Hippocampal formation (tissue), 2 donors: ENCODE data around the gene XAGE1A.
"Not testable (repeated sequence)": the region's sequence is repeated elsewhere in the genome, so short reads cannot be mapped to it uniquely, and the experiment has no call there.

Experiments used
- DNase-seq, 2 donors: peaks; one replicate each; lab custom pipeline; 2025; lab: John Stamatoyannopoulos, UW

Gene XAGE1A, protein sequence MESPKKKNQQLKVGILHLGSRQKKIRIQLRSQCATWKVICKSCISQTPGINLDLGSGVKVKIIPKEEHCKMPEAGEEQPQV

DNA sequence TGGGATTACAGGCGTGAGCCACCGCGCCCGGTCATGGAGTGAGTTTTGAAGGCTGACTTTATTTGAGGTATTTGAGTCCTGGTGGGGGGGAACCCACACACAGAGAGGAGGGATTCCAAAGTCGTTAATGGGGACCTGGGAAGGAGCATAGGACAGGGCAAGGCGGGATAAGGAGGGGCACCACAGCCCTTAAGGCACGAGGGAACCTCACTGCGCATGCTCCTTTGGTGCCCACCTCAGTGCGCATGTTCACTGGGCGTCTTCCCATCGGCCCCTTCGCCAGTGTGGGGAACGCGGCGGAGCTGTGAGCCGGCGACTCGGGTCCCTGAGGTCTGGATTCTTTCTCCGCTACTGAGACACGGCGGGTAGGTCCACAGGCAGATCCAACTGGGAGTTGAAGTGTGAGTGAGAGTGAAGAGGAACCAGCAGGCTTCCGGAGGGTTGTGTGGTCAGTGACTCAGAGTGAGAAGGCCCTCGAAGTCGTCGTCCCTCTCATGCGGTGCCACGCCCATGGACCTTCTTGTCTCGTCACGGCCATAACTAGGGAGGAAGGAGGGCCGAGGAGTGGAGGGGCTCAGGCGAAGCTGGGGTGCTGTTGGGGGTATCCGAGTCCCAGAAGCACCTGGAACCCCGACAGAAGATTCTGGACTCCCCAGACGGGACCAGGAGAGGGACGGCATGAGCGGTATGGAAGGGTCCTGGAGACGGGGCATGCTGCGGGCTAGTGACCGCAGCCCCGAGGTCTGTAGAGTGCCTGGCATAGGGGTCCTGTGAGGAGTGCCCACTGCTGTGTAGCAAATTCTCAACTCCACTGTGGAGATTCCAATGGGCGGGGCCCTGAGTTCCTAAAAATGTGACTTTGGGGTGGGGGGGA is at the start of gene XAGE1A:
TSS of gene XAGE1A (plus strand) at position 264 of the 874 bp plus-strand sequence. CDS start 1,554 bp downstream, outside the sequence.
- DNase-seq: not testable (repeated sequence)

DNA sequence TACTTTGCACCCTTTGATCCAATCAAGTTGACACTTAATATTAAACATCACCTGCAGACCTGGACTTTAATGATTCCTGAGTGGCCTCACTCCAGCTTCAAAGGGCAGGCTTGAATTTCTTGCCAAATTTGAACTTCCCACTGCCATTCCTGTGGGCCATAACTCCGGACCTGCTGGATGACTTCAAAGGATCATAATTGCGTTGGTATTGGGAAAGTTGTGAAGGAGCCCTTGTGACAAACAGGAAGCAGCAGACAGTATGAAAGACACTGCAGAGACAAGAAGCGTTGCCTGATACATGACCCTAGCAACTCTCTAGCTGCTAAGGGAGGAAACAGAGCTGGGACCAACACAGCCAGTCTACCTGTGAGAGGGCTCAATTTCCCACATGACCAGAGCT is 43.6 kb upstream of the XAGE1A start:
- DNase-seq: not testable (repeated sequence)

DNA sequence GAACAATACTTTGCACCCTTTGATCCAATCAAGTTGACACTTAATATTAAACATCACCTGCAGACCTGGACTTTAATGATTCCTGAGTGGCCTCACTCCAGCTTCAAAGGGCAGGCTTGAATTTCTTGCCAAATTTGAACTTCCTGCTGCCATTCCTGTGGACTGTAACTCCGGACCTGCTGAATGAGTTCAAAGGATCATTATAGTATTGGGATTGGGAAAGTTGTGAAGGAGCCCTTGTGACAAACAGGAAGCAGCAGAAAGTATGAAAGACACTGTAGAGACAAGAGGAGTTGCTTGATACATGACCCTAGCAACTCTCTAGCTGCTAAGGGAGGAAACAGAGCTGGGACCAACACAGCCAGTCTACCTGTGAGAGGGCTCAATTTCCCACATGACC is 24.3 kb upstream of the XAGE1A start:
- DNase-seq: not testable (repeated sequence)

DNA sequence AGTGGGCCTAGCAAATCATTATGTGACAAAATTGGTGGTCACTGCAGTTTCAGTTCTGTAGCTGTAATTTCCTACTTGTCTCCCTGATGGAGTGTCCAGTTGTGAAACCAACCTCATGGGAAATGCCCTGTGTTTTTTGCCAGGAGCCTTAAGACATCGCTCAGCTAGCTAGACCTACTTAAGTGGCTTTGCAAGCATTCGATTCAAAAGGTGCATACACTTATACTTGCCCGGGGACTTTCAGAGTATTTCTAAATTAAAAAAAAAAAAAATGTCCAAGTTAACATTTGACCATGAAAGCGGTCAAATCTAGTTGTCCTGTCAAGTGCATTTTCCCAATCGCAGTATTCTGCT is 788 bp downstream of the XAGE1A start:
- DNase-seq: not testable (repeated sequence)

DNA sequence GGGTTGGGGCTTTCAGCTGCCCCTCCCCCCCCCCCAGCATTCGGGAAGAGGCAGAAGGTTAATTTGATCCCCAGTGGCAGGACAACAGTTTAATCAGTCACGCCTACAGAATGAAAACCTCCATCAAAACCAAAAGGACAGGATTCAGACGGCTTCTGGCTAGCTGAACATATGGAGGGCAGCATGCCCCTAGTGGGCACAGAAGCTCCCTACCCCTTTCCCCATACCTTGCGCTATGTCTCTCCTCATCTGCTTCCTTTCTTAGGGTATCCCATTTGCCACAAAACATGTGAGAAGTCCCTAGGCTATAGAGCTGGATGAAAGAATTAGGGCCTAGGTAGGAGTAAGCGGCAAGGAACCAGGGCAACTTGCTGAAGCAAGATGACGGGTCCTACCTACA is 5.8 kb downstream of the XAGE1A start:
- DNase-seq: not testable (repeated sequence)

DNA sequence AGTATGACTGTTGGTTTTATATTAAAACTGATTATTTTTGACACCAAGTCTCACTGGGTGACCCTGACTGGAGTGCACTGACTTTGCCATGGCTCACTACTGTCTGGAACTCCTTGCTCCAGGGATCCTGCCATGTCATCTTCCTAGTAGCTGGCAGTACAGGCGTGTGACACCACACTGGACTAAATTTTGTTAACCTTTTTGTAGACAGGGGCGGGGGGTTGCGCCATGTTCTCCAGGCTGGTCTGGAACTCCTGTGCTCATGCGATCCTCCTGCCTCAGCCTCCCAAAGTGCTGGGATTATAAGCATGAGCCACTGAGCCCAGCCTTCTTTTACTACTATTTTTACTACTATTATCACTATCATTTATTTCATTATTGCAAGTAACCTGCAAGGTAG is 8.9 kb downstream of the XAGE1A start:
- no peak for DNase-seq

GRCh38 chrX:52507331-52507730 is 11.7 kb downstream of the XAGE1A start:
- DNase-seq: no peak

GRCh38 chrX:52509916-52510315 is 14.3 kb downstream of the XAGE1A start:
- no peak for DNase-seq

- DNase-seq: not testable (repeated sequence)
Measured at GRCh38 chrX:52511126-52511525, 15.5 kb downstream of the XAGE1A start.

GRCh38 chrX:52516110-52516986 is 20.7 kb downstream of the XAGE1A start:
- not testable (repeated sequence) for DNase-seq

GRCh38 chrX:52516987-52517325 is 21.3 kb downstream of the XAGE1A start, which contains the start of gene XAGE1B:
XAGE1B (minus strand) TSS chrX:52517063; CDS start chrX:52515527, 1,536 bp downstream.
- not testable (repeated sequence) for DNase-seq

DNA sequence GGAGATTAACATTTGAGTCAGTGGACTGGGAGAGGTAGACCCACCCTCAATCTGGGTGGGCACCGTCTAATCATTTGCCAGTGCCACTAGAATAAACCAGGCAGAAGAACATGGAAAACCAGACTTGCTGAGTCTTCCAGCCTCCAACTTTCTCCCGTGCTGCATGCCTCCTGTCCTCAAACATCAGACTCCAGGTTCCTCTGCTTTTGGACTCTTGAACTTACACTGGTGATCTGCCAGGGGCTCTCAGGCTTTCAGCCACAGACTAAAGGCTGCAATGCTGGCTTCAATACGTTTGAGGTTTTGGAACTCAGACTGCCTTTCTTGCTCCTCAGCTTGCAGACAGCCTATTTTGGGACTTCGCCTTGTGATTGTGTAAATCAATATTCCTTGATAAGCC is 45.4 kb downstream of the XAGE1A start:
- not testable (repeated sequence) for DNase-seq

DNA sequence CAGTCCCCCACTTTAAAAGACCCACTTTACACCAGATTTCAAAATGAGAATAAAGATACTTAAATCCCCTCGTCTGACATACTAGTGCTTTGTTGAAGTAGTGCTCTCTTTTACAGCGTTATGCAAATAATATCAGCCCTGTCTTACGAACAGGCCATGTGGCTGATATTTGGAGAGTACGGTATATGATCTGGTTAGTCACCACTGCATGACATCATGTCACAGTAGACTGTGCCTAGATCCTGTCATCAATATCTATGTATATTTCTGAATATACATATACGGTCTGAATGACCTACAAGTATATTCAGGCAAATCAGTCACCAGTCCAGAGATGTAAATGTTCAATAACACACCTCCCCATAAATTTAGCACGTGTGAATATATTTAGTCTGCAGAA is 46.7 kb downstream of the XAGE1A start:
- DNase-seq: no peak

- no peak for DNase-seq
Measured at GRCh38 chrX:52544147-52544840, 48.7 kb downstream of the XAGE1A start.

- not testable (repeated sequence) for DNase-seq
Measured at GRCh38 chrX:52548769-52549168, 53.2 kb downstream of the XAGE1A start.
